GM10266 (cell line): Measurements from ENCODE around the gene USP10.

Source experiments
- DNase-seq: peaks from one replicate; pipeline ENCODE4 v3.0.0; 2012; ENCODE audit errors: extremely low spot score
- TF ChIP-seq, protein P1 (sequence below): IDR thresholded peaks from 2 replicates; pipeline ENCODE4 v1.5.1; 2012; ENCODE audit warnings: mild to moderate bottlenecking, low read depth; ENCODE audit not compliant: control insufficient read depth, insufficient read depth; ENCODE audit errors: missing control alignments

USP10 gene

DNA sequence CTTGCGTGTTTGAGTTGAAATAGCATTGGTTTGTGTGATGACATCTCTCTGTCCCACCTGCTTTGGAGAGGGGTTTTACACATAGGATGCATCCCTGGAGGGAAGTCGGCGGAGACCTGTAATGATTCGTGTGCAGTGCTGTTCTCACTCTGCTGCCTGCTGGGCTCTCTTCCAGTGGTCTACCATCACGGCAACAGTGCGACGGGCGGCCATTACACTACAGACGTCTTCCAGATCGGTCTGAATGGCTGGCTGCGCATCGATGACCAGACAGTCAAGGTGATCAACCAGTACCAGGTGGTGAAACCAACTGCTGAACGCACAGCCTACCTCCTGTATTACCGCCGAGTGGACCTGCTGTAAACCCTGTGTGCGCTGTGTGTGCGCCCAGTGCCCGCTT lies 78.9 kb downstream of the USP10 start:
- DNase-seq, result no peak
- TF ChIP-seq, protein P1, sequence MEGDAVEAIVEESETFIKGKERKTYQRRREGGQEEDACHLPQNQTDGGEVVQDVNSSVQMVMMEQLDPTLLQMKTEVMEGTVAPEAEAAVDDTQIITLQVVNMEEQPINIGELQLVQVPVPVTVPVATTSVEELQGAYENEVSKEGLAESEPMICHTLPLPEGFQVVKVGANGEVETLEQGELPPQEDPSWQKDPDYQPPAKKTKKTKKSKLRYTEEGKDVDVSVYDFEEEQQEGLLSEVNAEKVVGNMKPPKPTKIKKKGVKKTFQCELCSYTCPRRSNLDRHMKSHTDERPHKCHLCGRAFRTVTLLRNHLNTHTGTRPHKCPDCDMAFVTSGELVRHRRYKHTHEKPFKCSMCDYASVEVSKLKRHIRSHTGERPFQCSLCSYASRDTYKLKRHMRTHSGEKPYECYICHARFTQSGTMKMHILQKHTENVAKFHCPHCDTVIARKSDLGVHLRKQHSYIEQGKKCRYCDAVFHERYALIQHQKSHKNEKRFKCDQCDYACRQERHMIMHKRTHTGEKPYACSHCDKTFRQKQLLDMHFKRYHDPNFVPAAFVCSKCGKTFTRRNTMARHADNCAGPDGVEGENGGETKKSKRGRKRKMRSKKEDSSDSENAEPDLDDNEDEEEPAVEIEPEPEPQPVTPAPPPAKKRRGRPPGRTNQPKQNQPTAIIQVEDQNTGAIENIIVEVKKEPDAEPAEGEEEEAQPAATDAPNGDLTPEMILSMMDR, result no peak

DNA sequence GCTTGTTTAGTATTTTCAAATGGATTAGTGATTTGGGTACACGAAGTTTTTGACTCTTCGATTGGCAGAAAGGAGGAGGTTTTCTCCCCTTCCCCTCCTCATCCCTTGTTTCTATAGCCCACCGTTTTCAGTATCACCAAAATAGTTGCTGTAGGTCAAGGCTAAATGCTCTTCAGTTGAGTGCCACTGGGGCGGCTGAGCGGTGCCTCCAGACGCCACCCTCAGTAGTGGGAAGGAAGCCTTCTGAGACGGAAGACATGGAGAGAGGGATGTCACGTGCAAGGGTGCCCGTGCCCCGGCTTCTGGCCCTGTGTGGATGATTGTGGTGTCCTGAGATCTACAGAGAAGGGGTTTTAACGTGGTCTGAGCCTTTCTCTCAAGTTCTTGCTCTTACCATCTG lies 80.3 kb downstream of the USP10 start:
- no peak for DNase-seq
- TF ChIP-seq, protein P1, result no peak

DNA sequence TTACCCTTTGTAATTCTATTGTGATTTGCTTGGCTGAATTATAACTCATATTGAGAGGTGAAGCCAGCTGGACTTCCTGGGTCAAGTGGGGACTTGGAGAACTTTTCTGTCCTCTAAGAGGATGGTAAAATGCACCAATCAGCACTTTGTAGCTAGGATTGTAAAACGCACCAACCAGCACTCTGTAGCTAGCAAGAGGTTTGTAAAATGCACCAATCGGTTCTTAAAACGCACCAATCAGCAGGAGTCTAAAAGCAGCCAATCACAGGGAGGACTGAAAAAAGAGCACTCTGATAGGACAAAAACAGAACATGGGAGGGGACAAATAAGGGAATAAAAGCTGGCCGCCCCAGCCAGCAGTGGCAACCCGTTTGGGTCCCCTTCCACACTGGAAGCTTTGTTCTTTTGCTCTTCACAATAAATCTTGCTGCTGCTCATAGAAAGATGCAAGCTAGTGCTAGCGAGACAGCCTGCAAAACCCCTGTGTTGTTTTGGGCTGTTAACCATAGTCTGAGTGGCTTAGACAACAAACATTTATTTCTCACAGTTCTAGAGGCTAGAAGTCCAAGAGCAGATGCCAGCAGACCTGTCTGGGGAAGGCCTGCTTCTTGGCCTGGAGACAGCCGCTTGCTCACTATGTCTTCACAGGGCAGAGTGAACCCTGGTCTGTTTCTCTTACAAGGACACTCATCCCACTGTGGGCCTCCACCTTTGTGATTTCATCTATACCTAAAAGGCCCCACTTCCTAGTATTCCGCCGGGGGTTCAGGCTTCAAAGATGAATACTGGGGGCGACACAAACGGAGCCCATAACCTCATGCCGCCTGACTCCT lies 81.0 kb downstream of the USP10 start:
- no peak for DNase-seq
- TF ChIP-seq, protein P1, result no peak

DNA sequence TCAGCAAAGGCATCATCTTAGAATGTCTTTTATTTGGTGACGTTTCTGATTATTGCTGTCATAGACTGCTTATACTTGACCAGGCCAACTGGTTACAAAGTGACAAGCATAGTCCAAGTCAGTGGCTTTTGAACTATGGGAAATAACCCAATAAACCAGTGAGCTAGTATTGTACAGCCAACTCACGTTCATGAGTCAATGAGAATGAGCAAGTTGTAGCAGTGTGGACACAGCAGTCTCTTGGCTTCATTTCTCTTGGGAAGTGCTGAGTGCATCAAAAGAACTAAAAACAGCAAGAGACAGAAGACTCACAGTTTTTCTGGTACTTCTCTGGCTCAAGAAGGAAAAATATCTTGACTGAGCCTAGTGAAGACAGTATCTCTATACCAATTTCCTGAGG lies 83.0 kb downstream of the USP10 start:
- TF ChIP-seq, protein P1, result no peak
- no peak for DNase-seq

DNA sequence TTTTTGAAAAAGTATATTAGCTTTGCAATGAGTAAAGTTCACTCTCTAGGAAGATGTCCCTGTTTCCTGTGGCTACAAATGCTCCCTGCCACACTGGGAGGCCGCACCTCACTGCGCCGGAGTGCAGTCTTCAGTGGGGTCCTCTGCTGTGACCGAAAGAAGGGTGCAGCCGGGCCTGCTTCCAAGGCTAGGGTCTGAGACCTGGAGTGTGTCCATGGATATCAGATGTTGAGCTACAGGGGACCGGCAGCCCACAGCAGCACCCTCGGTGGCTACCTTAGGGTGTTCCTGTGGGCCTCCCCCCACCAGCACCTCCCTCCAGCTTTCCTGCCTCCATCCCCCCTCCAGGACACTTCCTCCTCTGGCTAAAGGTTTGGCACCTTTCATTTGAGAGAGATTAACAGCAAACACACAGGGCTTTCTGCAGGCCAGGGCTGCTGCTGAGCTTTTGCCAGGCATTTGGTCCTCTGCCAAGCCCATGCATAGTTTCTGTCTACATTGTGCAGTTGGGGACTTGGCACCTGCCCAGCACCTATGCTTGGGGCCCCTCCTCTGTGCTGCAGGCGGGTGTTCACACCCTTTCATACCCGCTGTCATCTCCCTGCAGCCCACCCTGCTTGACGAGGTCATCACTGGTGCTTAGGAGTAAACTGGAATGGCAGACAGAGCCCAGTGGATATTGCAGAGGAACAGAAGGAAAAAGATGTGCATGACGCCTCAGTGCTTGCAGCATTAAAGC lies 86.2 kb downstream of the USP10 start:
- no peak for DNase-seq
- TF ChIP-seq, protein P1, result no peak

DNA sequence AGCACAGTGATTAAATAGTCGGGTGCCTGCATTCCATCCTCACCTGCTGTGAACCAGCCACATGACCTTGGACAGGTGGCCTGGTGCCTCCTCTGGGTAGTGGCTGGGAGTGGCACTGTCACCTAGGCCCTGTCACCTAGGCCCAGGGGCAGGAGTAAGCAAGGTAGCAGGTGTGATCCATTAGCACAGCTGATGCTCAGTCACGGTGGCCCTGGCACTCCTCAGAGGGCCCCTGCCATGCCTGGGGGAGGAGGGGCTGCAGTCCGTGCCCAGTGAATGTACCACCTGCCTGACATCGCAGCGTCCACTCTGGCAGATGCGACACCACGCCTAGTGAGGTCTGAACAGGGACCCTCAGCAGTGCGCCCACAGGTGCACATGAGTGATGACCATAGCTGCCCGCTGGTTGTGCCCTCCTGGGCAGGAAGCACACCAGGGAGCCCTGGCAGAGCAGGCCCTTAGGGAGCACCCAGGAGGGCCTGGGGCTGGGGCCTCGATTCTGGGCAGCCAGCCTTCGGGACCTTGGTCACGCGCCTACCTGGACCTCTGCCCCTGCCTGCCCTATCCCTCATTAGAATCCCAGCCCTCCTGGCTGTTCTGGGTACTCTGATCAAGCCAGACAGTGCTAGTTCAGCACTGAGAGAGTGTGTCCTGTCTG lies 86.9 kb downstream of the USP10 start:
- no peak for DNase-seq
- TF ChIP-seq, protein P1, result no peak
